ENCODE measurements around the gene RBMS2.
"Not testable (repeated sequence)": the region's sequence is repeated elsewhere in the genome, so short reads cannot be mapped to it uniquely, and the experiment has no call there.

Gene RBMS2

DNA sequence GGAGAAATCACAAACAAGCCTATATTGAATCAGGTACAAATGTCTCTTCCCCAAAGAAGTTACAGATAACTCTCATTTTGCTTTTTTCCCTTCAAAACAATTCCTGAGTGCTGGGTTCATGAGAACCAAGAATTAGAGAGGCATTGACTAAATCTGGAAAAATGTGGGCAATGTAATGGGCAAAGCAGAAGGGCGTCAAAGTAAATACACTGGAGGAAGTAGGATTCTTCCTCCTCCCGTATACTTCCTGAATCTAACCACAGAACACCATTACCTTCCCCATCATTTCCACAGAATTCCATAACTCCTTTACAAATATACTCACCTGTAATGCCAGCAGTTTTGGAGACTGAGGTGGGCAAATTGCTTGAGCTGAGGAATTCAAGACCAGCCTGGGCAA, 3.0 kb upstream of the RBMS2 start:
- FAIRE-seq: no peak

DNA sequence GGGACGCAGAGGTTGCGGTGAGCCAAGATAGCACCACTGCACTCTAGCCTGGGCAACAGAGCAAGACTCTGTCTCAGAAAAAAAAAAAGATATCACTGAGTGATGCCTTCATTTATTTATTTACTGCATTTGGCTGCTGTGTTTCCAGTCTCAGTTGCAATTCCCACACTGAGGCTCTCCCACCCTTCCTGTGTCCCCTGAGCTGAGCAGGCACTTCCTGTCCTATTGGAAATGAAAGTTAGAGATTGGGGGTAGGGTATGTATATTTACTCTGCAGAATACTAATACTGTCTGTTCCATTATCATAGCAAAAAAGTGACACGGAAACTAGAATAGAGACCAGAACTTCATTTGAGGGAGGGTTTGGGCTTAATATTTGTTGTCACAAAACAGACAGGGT, 1.6 kb upstream of the RBMS2 start:
- no peak for FAIRE-seq

DNA sequence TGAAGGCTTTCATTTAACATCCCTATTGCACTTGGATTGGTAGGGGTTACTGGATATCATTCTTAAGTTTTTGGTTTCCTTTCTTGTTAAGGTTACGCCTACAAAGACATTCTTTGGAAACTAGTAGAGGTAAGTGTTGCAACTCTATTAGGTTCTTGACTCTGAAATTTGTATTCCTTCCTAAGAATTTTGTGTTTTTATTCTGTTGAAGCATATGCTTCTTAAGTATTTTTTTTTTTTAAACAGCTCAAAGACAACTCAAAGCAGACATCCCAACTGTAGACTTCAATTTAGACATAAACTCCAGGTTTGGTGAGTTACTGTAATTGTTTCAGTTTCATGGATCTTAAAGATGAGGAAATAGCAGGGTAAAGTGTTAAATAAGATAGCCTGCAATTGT, 1.1 kb upstream of the RBMS2 start:
- no peak for FAIRE-seq

DNA sequence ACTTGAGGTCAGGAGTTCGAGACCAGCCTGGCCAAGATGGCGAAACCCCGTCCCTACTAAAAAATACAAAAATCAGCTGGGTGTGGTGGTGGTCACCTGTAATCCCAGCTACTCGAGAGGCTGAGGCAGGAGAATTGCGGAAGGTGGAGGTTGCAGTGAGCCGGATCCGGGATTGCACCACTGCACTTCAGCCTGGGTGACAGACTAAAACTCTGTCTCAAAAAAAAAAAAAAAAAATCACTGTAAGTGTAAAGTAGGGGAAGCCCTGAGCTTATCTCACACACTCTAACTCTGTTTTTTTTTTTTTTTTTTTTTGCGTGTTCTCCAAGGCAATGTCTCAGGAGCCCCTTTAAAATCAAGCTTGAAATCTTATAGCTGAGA, 421 bp upstream of the RBMS2 start:
- FAIRE-seq: no peak

DNA sequence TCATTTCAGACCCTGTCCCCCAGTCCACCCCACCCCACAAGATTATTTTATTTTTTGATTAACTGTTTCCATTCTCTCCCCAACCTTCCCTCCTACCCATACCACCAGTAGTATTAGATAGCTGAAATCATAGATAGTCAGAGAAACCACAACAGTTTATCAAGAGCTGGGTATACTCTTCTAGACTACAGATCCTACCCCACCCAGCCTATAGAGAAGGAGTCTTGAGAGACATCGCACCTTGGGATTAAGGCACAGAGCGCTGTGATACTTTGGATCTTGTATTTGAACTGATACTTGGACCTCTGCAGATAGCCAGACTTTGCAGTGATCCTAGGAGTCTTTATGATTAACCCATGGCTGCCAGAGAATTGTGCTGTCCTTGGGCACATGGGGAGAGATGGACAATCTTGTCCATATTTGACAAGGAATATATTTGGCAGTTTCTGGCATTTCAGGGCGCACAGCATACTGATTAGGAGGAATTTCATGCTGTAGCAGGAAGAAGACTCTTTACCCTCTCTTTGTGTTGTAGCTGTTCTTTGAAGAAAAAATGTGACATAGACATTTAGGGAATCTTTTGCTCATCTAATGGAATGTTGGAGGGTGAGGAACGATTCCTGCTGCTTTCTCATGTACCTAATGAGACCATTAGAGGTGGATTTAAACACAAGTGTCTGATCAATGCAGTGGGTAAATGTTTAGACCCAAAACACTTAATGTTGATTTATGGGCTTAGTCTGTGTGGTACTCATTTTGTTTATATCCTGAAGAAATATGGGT, 982 bp downstream of the RBMS2 start:
- FAIRE-seq: no peak

DNA sequence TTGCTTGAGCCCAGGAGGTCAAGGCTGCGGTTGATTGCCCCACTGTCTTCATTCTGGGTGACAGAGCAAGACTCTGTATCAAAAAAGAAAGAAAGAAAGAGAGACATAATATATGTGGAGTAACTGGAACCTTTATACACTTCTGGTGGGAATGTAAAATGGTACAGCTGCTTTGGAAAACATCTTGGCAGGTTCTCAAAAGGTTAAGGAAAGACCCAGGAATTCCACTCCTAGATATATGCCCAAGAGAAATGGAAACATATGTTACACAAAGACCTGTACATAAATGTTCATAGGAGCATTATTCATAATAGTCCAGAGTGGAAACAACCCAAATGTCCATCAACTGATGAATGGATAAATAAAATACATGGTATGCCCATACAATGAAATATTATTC, 7.2 kb downstream of the RBMS2 start:
- FAIRE-seq: no peak

DNA sequence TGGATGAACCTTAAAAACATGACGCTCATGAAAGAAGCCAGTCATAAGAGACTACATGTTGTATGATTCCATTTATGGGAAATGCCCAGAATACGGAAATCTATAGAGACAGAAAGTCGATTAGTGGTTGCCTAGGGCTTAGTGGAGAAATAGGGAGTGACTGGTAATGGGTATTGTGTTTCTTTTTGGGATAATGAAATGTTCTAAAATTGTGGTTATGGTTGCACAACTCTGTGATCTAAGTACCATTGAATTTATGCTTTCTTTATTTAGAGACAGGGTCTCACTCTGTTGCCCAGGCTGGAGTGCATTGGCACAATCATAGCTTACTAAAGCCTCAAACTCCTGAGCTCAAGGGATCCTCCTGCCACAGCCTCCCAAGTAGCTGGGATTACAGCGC, 8.0 kb downstream of the RBMS2 start:
- no peak for FAIRE-seq

DNA sequence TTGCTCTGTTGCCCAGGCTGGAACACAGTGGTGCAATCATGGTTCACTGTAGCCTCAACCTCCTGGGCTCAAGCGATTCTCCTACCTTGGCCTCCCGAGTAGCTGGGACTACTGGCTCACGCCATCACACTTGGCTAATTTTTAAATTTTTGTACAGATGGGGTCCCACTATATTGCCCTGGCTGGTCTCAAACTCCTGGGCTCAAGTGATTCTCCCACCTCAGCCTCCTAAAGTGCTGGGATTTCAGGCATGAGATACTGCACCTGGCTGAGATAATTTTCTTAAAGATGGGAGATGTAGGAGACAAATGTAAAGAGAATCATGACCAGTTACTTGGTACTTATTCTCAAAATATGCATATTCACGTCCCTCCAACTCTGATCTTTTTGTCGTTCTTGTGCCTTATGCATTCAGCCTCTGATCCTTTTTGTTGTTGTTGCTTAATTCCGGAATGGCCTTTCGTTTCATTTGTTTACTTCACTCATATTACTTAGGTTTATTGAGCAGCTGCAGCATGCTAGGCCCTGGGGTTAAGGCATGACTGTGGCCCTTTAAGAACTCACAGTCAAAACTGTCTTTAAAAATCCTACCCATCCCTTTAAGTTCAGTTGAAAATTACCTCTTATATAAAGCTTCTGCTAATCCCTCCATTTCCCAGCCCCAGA, 8.9 kb downstream of the RBMS2 start:
- no peak for FAIRE-seq

DNA sequence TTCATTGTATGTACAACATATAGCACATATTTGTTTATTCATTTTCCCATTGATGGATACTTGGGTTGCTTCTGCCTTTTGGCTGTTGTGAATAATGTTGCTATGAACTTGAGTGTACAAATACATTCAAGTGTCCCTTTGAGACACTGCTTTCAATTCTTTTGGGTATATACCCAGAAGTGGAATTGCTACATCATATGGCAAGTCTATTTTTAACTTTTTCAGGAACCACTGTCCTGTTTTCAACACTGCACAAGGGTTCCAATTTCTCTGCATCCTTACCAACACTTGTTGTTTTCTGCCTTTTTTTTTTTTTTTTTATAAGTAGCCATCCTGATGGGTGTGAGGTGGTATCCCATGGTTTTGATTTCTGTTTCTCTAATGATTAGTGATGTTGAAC, 15.9 kb downstream of the RBMS2 start:
- FAIRE-seq: no peak

DNA sequence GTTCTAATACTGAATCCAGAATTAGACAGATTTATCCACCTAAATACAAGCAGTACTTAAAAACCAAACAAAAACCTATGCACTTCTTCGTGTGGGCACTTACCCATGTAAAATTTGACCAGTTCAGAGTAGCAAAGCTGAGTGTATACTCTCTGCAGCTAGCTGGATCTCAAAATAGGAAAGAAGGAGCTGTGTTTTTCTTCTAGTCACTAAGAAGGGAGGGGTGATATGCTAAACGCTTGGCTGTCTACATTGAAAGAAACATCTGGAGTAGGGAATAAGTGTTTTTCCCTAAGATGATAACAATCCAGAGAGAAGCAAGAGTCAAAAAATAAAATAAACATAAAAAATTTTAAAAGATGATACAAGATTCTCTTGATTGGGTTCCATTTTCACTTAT, 20.0 kb downstream of the RBMS2 start:
- FAIRE-seq: no peak

DNA sequence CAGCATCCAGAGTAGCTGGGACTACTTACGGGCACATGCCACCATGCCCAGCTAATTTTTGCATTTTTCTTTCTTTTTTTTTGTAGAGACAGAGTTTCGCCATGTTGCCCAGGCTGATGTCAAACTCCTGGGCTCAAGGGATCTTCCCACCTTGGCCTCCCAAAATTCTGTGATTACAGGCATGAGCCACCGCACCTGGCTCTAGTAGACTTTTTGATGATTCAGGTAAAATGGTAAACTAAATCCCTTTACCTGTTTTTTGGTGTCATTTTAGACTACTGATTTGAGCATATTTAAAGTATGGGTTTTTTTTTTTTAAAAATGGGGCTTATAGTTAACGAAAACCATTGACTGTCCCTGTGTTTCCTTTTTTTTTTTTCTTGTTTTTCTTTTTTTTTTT, 20.5 kb downstream of the RBMS2 start:
- no peak for FAIRE-seq

DNA sequence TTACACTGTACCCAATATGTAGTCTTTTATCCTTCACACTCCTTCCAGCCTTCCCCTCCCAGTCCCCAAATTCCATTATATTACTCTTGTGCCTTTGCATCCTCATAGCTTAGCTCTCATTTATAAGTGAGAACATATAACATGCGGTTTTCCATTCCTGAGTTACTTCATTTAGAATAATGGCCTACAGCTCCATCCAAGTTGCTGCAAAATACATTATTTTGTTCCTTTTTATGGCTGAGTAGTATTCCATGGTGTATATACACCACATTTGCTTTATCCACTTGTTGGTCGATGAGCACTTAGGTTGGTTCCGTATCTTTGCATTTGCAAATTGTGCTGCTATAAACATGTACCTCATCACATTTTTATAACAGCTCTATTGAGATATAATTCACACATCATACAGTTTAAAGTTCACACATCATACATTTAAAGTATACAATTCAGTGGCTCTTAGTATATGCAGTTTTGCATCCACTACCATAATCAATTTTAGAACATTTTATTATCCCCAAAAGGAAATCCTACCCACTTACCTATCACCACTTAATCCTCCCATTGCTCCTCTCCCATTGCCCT, 23.5 kb downstream of the RBMS2 start:
- FAIRE-seq: no peak

DNA sequence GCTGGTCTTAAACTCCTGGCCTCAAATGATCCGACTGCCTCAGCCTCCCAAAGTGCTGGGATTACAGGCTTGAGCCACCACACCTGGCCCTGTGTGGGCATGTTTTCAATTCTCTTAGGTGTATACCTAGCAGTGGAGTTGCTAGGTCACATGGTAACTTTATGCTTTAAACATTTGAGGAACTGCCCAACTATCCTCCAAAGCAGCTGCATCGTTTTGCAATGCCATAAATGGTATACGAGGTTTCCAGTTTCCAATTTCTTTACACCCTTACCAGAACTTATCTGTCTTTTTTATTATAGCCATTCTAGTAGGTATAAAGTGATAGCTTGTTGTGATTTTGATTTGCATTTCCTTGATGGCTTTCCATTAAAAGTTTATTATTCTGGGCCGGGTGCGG, 25.1 kb downstream of the RBMS2 start:
- FAIRE-seq: no peak

DNA sequence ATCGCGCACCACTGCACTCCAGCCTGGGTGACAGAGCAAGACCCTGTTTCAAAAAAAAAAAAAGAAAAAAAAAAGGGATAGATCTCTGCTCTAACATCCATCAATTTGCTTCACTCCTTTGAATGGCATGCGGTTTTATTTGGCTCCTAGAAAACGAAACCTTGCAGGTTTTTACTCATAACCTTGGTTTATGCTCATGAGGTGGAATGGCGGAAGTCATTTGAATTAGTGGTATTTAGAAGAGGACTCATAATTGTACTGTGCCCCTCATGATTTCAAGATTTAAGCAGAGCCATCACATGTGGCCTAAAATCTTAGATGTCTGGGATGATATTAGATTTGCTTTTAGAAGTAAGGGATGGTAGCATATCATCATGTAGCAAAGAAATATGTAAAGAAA, 29.4 kb downstream of the RBMS2 start:
- FAIRE-seq: no peak

DNA sequence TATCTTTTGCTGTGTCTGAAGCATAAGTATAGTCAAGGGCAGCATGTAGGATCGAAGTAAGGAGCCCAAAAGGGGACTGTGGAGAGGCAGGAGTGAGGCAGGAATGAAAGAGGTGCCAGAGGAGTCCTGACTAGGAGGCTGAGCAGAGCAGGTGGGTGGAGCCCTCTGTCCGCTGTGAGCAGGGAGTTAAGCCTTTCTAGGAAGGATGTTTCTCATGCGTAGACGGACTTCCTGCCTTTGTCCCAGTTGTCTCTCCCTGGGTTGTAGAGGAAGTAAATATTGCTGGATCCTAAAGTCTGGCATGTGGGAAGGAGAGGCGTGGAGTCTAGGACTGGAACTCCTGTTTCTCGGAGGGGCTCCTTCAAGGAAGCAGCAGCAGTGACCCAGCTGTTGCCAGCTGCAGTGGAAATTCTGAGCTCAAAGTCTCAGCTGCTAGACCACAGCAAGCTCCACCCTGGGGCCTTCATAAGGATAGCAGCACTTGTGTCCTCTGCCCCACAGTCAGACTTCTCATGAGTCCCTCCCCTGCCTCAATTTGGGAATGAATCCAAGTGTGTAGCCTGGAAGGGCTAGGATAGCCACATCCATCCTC, 44.0 kb downstream of the RBMS2 start:
- FAIRE-seq: no peak

DNA sequence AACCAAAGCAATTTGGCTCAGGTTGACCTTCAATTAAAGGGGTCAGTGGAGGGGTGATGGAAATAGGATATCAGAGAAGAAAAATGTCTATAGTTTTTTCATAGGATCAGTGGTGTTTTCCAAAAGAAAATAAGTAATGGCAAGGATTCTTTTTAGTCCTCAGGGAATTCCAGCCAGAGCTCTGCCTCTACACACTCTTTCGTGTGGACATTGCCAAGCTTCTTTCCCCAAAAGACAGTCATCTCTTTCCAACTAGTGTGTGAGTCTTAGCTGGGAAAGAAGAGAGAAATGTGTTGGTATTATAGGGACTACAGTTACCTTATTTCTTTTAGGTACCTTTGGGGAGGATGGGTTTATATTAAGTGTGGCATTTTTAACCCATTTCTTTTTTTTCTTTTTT, 46.5 kb downstream of the RBMS2 start:
- no peak for FAIRE-seq

DNA sequence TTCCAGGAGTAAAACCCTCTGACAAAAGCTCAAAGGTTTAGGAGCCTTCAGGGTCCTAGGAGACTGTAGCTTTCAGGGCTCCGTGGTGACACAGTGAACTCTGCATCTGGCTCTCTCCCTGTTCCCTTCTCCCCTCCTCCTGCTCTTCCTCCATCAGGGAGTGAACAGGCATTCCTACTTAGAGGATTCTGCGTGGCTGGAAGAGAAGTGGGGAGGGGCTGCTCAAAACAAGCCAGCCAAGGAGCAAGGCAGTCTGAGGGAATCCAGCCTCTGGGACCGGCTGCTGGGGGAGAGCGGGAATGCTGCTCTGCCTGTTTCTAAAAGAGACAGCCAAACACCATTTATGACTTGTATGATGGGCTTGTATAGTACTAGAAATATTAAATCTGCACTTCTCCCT, 49.5 kb downstream of the RBMS2 start:
- no peak for FAIRE-seq

DNA sequence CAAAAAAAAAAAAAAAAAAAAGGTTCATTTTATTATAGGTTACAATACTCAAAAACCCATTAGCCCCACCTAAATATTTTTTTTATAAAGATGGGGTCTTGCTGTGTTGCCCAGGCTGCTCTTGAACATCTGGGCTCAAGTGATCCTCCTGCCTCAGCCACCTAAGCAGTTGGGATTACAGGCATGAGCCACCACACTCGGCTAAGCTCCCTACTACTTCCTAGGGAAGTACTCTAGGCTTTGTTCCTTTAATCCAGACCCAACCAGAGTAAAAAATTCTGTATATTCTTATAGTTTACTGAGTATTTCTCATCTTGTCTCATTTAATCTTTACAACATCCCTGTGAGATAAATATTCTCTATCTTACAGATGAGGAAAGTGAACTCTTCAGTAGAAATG, 50.7 kb downstream of the RBMS2 start:
- FAIRE-seq: no peak

DNA sequence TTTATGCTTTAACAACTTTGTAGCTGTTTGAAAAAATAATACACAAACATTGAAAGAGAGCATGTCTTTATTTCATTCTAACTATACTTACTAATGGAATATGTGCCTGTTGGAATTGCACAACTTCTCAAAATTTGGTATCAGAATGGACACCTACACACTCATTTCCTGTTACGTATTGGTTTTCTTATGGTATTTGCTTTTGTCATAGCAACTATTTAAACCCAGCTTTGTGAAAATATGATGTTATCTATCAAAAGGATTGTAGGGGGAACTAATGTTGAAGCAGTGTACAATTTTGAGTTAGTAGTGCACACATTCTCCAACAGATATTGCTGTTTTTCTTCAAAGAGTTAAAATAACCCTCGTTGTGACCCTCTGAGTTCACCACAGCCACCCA, 52.6 kb downstream of the RBMS2 start:
- FAIRE-seq: no peak

DNA sequence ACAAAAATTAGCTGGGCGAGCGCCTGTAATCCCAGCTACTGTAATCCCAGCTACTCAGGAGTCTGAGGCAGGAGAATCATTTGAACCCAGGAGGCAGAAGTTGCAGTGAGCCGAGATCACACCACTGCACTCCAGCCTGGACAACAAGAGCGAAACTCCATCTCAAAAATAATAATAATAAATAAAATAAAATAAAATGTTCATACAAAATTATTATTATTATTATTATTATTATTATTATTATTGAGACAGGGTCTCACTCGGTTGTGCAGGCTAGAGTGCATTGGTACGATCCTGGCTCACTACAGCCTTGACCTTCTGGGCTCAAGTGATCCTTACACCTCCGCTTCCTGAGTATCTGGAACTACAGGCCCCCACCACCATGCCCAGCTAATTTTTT, 55.6 kb downstream of the RBMS2 start:
- not testable (repeated sequence) for FAIRE-seq

DNA sequence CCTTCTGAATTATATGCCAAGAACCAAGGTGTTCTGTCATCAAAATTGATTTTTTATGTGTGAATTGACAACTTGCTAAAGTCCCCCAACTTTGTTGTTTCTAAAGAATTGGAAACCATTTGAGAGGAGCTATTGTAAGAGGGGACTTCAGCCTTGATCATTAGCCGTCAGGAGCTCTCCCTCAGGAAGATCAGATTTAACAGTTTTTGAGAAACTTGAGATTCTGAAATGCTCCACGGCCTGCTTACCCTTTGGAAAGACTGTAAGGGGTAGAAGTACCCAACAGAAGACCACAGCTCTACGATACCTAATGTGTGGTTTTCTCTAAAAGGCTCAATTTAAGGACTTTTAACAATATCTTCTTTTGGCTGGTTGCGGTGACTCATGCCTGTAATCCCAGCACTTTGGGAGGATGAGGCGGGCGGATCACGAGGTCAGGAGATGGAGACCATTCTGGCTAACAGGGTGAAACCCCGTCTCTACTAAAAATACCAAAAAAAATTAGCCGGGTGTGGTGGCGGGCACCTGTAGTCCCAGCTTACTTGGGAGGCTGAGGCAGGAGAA, 57.4 kb downstream of the RBMS2 start:
- FAIRE-seq: no peak

DNA sequence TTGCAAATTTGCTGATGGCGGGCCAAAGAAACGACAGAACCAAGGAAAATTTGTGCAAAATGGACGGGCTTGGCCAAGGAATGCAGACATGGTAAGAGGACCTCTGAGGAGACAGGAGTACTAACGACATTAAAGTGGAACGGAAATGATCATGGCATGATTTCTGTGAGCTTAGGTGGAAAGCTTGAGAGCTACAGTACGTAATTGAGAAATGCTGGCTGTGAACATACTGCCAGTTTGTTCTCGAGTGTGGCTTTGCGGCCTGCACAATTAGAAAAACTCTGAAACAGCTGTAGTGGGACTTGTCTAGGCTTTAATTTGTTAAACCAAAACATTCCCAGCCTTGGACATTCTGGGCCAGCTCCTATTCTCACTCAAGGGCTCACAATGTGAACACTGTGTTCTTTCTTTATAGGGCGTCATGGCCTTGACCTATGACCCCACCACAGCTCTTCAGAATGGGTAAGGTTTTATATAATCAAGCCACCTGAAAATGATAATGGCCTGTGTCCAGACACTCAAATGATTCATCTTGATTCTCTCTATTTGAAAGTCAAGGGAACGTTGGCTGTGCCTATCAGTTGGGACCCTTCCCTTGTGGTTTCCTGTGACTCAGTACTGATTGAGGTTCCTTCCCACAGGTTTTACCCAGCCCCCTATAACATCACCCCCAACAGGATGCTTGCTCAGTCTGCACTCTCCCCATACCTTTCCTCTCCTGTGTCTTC, 60.0 kb downstream of the RBMS2 start:
- FAIRE-seq: no peak

DNA sequence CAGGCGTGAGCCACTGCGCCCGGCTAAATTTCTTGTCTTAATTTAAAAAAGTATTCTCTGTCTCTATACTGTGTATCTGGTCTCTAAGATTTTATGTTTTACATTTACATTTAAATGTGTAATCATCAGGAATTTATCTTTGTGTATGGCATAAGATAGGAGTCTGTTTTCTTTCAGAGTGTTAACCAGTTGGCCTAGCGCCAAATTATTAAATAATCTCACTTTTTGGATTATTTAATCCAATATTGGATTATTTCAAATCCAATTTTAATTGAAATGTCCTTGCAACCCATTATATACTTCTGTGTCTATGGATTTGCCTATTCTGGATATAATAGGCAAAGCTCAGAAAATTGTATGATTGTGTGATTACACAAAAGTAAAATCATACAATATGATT, 63.5 kb downstream of the RBMS2 start:
- no peak for FAIRE-seq

Data from colon (tissue), 2 donors.